Fibroblast of villous mesenchyme (primary cell): ENCODE results near the gene CMTM2. TPM values are rescaled to one million over a fixed set of nuclear protein-coding genes. Genes with fewer than 3 reads are reported as not detected.
"Not testable (repeated sequence)": the region's sequence is repeated elsewhere in the genome, so short reads cannot be mapped to it uniquely, and the experiment has no call there.

Experiments
- DNase-seq: peaks from one replicate; pipeline ENCODE4 v3.0.0-alpha.2; 2010; ENCODE audit warnings: low read depth
- H3K4me3 ChIP-seq: 2 replicates; pipeline ENCODE4 v1.5.1; 2011; ENCODE audit warnings: low read depth, mild to moderate bottlenecking, low read length
- total RNA-seq: library from RNA; depleted of rRNA; stranded (reverse); fragments of >200 nt; gene quantifications from 2 replicates; pipeline ENCODE4 v1.2.3, GENCODE V29; 2012
- TF ChIP-seq, protein P1 (sequence below): IDR thresholded peaks from 2 replicates; pipeline ENCODE4 v1.5.1; 2012; ENCODE audit warnings: low read depth, mild to moderate bottlenecking, low read length; ENCODE audit not compliant: insufficient read depth

The CMTM2 gene
- total RNA-seq, 1 donor: not detected

DNA sequence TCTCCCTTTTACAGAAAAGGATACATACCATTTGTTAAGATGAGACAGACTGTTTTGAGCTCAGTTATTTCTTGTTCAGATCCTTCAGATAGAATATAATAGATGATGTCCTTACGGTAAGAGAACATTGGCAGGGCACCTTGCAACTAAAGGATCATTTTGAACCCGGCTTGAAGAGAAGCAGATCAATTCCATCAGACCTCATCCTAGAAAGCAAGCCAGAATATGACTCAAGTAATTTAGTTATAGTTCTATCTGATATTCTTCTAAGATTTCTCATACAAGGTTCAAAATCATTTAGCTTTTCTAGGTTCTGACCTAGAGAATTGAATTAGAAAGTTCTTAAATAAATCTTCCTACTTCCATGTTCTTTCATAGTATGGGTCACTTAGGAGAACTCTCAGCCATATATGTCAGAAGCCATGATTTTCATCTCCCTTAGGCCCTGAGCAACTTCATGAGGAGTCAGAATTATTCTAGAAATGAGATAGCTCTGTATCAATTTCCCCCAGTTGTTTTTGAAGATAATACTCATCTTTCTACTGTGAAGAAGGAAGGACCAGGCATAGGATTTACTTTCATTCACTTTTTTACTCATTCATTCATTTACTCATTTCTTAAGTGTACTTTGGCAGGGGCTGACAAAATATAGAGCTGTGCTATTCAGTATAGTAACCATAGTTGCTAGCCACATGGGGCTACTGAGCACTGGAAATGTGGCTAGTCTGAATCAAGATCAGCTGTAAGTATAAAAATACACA, 15.5 kb upstream of the CMTM2 start:
- TF ChIP-seq, protein P1, sequence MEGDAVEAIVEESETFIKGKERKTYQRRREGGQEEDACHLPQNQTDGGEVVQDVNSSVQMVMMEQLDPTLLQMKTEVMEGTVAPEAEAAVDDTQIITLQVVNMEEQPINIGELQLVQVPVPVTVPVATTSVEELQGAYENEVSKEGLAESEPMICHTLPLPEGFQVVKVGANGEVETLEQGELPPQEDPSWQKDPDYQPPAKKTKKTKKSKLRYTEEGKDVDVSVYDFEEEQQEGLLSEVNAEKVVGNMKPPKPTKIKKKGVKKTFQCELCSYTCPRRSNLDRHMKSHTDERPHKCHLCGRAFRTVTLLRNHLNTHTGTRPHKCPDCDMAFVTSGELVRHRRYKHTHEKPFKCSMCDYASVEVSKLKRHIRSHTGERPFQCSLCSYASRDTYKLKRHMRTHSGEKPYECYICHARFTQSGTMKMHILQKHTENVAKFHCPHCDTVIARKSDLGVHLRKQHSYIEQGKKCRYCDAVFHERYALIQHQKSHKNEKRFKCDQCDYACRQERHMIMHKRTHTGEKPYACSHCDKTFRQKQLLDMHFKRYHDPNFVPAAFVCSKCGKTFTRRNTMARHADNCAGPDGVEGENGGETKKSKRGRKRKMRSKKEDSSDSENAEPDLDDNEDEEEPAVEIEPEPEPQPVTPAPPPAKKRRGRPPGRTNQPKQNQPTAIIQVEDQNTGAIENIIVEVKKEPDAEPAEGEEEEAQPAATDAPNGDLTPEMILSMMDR: no peak
- DNase-seq: no peak
- H3K4me3 ChIP-seq: no peak overlapping the region

DNA sequence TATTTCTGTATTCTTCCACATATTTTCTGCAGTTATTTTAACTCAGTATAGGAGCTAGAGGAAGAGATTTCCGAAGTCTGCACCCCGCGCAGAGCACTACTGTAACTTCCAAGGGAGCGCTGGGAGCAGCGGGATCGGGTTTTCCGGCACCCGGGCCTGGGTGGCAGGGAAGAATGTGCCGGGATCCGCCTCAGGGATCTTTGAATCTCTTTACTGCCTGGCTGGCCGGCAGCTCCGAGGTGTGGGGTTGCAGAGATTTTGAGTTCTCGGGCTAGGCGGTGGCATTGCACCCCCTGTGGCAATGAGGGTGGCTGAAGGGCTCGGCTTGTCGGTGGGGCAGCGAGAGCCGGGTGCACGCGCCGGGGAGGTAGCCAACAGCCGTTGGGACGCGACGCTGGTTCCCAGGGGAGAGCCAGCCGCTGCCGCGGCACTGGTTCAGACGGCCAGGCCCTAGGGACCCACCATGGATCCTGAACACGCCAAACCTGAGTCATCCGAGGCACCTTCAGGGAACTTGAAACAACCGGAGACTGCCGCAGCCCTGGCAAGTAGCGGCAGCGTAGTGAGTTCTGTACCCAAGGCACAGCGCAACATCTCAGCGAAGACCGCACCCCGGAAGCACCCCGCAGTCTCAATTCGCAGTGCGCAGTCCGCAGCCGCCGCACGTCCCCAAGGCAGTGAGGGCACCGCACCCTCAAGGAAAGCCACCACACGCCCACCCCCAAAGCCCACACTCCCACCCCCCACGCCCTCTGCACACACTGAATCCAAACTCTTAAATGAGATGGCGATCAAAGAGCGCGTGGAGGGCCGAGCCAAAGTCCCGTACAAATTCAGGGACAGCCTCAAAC, 13.0 kb upstream of the CMTM2 start, which contains the start of gene CMTM1:
Gene CMTM1, plus strand, starts transcription at position 389 of the 851 bp plus-strand sequence. Its CDS starts 75 bp downstream, at position 464.
- no peak within 1 kb of the TSS for H3K4me3 ChIP-seq
- no peak for DNase-seq
- TF ChIP-seq, protein P1: no peak

DNA sequence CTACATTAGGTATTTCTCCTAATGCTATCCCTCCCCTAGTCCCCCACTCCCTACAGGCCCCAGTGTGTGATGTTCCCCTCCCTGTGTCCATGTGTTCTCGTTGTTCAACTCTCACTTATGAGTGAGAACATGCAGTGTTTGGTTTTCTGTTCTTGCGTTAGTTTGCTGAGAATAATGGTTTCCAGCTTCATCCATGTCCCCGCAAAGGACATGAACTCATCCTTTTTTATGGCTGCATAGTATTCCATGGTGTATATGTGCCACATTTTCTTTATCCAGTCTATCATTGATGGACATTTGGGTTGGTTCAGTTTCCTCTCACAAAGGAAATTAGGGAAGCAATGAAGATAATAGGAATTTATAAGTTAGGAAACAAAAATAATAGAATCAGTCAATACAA, 12.0 kb upstream of the CMTM2 start:
- not testable (repeated sequence) for DNase-seq, H3K4me3 ChIP-seq

DNA sequence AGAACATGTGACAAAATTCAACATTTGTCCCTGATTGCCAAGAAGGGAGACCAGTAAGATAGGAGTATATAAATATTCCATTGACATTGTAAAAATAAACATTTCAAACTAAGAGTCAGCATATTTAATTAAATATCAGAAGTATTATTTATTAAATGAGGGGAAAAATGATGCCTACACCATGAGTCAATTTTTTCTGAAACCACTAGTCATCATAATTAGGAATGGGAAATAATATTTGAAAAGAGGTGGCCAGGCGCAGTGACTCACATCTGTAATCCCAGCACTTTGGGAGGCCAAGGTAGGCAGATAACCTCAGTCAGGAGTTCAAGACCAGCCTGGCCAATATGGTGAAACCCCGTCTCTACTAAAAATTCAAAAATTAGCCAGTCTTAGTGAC, 10.9 kb upstream of the CMTM2 start:
- TF ChIP-seq, protein P1: no peak

DNA sequence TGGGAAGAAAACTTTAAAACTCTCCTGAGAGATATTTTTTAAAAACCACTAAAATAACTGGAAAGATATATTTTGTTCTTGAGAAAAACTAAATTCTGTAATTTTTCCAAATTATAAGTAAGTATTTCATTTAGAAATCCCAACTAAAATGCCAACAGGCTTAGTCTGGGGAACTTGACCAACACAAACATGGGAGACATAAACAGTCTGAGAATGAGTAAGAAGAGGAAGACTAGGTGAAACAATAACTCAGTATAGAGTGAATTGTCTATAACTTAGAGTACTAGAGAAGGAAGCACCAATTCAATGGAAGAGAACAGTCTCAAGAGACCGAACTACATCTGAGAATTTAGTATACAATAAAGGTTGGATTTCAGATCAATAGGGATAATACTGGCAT, 10.1 kb upstream of the CMTM2 start:
- TF ChIP-seq, protein P1: no peak
- no peak overlapping the region for H3K4me3 ChIP-seq
- DNase-seq: peak; percentile 67

More for the DNA sequence above, 10.9 kb upstream of the CMTM2 start:
- H3K4me3 ChIP-seq: no peak overlapping the region
- DNase-seq: no peak

DNA sequence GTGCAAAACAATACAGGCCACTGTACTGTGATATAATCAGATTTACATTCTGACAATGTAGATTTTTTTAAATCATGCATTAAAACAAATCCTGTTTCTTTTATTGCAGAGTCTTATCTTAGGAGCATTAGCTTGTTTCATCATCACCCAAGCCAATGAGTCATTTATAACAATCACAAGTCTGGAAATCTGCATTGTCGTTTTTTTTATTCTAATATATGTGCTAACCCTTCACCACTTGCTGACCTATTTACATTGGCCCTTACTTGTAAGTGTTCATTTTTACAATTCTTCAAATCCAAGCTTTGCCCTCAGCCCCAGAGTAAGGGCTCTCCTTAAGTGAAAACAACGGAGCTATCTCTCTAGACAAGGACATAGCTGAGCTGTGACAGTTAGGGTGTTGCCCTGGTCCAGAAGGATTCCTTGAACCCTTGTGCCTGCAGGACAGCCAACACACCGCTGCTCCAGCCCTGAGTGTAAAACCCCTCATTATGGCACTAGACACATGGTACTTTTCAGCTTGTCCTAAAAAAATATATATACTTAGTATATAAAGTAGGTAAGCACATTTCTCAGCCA, 9.3 kb upstream of the CMTM2 start:
- TF ChIP-seq, protein P1: no peak
- H3K4me3 ChIP-seq: no peak overlapping the region
- peak; percentile 88 for DNase-seq

DNA sequence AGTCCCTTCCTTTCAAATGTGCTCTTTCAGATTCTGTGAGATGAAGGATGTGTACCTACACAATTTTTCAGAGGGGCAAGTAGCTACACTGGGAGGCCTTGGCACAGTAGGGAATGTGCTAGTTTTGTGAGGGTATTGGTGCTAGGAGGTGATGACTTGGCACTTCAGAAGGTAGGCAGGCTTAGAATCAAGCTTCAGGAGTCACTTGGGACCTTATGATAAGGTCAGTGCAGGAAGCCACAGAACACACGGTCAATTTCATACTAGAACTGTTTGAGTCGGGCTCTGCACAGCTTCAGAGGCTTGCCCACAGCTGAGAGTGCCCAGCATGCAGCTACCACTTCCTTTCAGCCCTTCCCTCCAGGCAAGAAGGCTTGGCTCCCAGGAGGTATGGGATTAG, 6.9 kb upstream of the CMTM2 start:
- no peak overlapping the region for H3K4me3 ChIP-seq
- no peak for DNase-seq

More for the DNA sequence above, 6.9 kb upstream of the CMTM2 start:
- TF ChIP-seq, protein P1: no peak
